HepG2 (cell line): ENCODE measurements around the gene ANKZF1. TPM values are rescaled to one million over a fixed set of nuclear protein-coding genes. Genes with fewer than 3 reads are reported as not detected.

Experiments used
- CREB1 ChIP-seq, 2 experiments: fragments of 450-650 bp in 1 of 2; IDR thresholded peaks; 2 replicates each; pipeline ENCODE4 v1.6.1; 2016 to 2017; ENCODE audit warnings: control low read depth in 1 of 2, mild to moderate bottlenecking in 1 of 2, missing compliant biosample characterization in 1 of 2, missing genetic modification characterization in 1 of 2
- DZIP1 ChIP-seq: sonication (generic); formaldehyde crosslinking; IDR thresholded peaks from 2 replicates; pipeline ENCODE4 v1.5.0; 2020; ENCODE audit warnings: mild to moderate bottlenecking, missing genetic modification reagents
- IRF9 ChIP-seq: sonication (generic); formaldehyde crosslinking; IDR thresholded peaks from 2 replicates; pipeline ENCODE4 v1.8.0; 2022; ENCODE audit warnings: missing genetic modification reagents, mild to moderate bottlenecking, borderline replicate concordance
- KMT2A ChIP-seq: sonication (generic); formaldehyde crosslinking; IDR thresholded peaks from 2 replicates; pipeline ENCODE4 v1.4.0; 2020; ENCODE audit warnings: missing genetic modification reagents
- MAZ ChIP-seq, 2 experiments: sonication (generic) in 1 of 2; formaldehyde crosslinking in 1 of 2; IDR thresholded peaks; 2 replicates each; pipeline versions ENCODE4 v1.5.0 to v1.6.1; 2012 to 2020; ENCODE audit warnings: low read depth in 2 of 2, mild to moderate bottlenecking in 2 of 2, borderline replicate concordance in 1 of 2, improper control_type of control experiment in 1 of 2, low read length in 1 of 2, missing genetic modification reagents in 1 of 2, moderate library complexity in 1 of 2
- PAXIP1 ChIP-seq: sonication (generic); formaldehyde crosslinking; conservative IDR thresholded peaks from 2 replicates; pipeline ENCODE4 v1.4.0; 2020; ENCODE audit warnings: mild to moderate bottlenecking, missing genetic modification reagents, moderate library complexity
- POLR2A ChIP-seq, 2 experiments: IDR thresholded peaks; 2 replicates each; pipeline ENCODE4 v1.6.1; 2011; ENCODE audit warnings: low read depth in 2 of 2, low read length in 2 of 2, mild to moderate bottlenecking in 1 of 2, moderate library complexity in 1 of 2; ENCODE audit not compliant: insufficient read depth in 1 of 2
- RFXAP ChIP-seq: sonication (generic); formaldehyde crosslinking; IDR thresholded peaks from 2 replicates; pipeline ENCODE4 v1.4.0; 2020; ENCODE audit warnings: missing genetic modification reagents, borderline replicate concordance
- SALL2 ChIP-seq: sonication (generic); formaldehyde crosslinking; IDR thresholded peaks from 2 replicates; pipeline ENCODE4 v1.8.1; 2023; ENCODE audit warnings: mild to moderate bottlenecking, missing genetic modification reagents, inconsistent platforms
- SIN3A ChIP-seq: IDR thresholded peaks from 2 replicates; pipeline ENCODE4 v1.6.1; 2011; ENCODE audit warnings: low read depth, mild to moderate bottlenecking, control low read depth, low read length, borderline replicate concordance
- TAF1 ChIP-seq: sonication (generic); formaldehyde crosslinking; IDR thresholded peaks from 2 replicates; pipeline ENCODE4 v1.4.0; 2020; ENCODE audit warnings: missing genetic modification reagents
- THRA ChIP-seq: sonication (generic); formaldehyde crosslinking; IDR thresholded peaks from 2 replicates; pipeline ENCODE4 v1.4.0; 2020; ENCODE audit warnings: missing genetic modification reagents, borderline replicate concordance
- ZFP91 ChIP-seq: sonication (generic); formaldehyde crosslinking; IDR thresholded peaks from 2 replicates; pipeline ENCODE4 v1.9.0; 2022; ENCODE audit warnings: missing genetic modification reagents, mild to moderate bottlenecking, borderline replicate concordance
- ZNF317 ChIP-seq: sonication (generic); formaldehyde crosslinking; IDR thresholded peaks from 2 replicates; pipeline ENCODE4 v1.5.0; 2020; ENCODE audit warnings: mild to moderate bottlenecking, missing genetic modification reagents
- ZNF749 ChIP-seq: sonication (generic); formaldehyde crosslinking; IDR thresholded peaks from 2 replicates; pipeline ENCODE4 v1.8.0; 2022; ENCODE audit warnings: mild to moderate bottlenecking, missing genetic modification reagents, moderate library complexity, borderline replicate concordance
- ZNF790 ChIP-seq: sonication (generic); formaldehyde crosslinking; IDR thresholded peaks from 2 replicates; pipeline ENCODE4 v1.8.0; 2022; ENCODE audit warnings: missing genetic modification reagents, mild to moderate bottlenecking, borderline replicate concordance
- polyA plus RNA-seq, 8 experiments: library from polyadenylated mRNA; depleted of rRNA in 3 of 8; stranded (reverse) in 7 of 8; unstranded in 1 of 8; fragments of >200 nt; fragmentation: Illumina TruSeq in 4 of 8; extraction: Trizol in 4 of 8; gene quantifications; 2 replicates each; pipeline versions ENCODE4 v1.2.1 to v1.2.3, GENCODE V29; 2011 to 2016; ENCODE audit warnings: low read depth in 4 of 8, missing spikeins in 1 of 8, mixed read lengths in 1 of 8; ENCODE audit not compliant: insufficient read depth in 1 of 8
- total RNA-seq, 5 experiments: library from RNA; depleted of rRNA; stranded (reverse); fragments of >200 nt; fragmentation: Illumina TruSeq; extraction: Trizol; gene quantifications; 2 replicates each; pipeline ENCODE4 v1.2.3, GENCODE V29; 2016; ENCODE audit warnings: low read depth in 1 of 5

ANKZF1 gene
- total and polyA plus RNA-seq, 2 of the 13 experiments (the other 11 are each of a cell fraction or from before 2014, with no cell fraction given) = 25.3 to 128 TPM

- TF ChIP-seq ZFP91 (CRISPR knock-in tag) (peak; percentile 55), ZNF749 (CRISPR knock-in tag) (peak; percentile 39; the same call in 1 of the 2 replicates), THRA (peak; percentile 64; the same call in 1 of the 2 replicates), SIN3A (peak; percentile 93; the same call in 1 of the 2 replicates), MAZ (IDR thresholded peaks at IDR 0.05; ENCODE audit: borderline replicate concordance, low read depth, low read length) (peak; percentile 98), MAZ (CRISPR knock-in tag; IDR thresholded peaks at IDR 0.05; ENCODE audit: low read depth) (peak; percentile 99), KMT2A (peak; percentile 69; the same call in 1 of the 2 replicates), ZNF790 (CRISPR knock-in tag) (no peak; the same call in 1 of the 2 replicates), RFXAP (CRISPR knock-in tag) (peak; percentile 92; the same call in 1 of the 2 replicates), CREB1 (IDR thresholded peaks at IDR 0.05) (peak; percentile 80), CREB1 (CRISPR knock-in tag; IDR thresholded peaks at IDR 0.05) (peak; percentile 60; the same call in 1 of the 2 replicates), TAF1 (CRISPR knock-in tag) (peak; percentile 79), SALL2 (CRISPR knock-in tag) (peak; percentile 95), PAXIP1 (peak; percentile 69), IRF9 (CRISPR knock-in tag) (peak; percentile 88; the same call in 1 of the 2 replicates), POLR2A (IDR thresholded peaks at IDR 0.05; ENCODE audit: insufficient read depth in 1 of 2, low read depth in 2 of 2, low read length in 2 of 2) (peak; percentile 52 to 79; a peak in 3 of 4 replicates), ZNF317 (CRISPR knock-in tag) (0 out of 2 replicates have a peak, but pooled peaks have one; percentile 25), DZIP1 (peak; percentile 32; the same call in 1 of the 2 replicates)
Measured at GRCh38 chr2:219279151-219279915, 49.7 kb downstream of the ANKZF1 start, which contains the start of gene DNAJB2 (continued).
